Activated CD8-positive, alpha-beta memory T cell treated with anti-CD3 and anti-CD28 coated beads for 36 hours (primary cell): ENCODE data around the gene FBXO3. TPM values are rescaled to one million over a fixed set of nuclear protein-coding genes. Genes with fewer than 3 reads are reported as not detected.

ENCODE experiments used
- CTCF ChIA-PET: fragments of 350-600 bp; sonication (Branson Sonifier 250); formaldehyde crosslinking; loops from one replicate; lab custom pipeline; 2021; ENCODE audit warnings: antibody characterized with exemption; lab: Charles Lee
- POLR2A ChIA-PET: fragments of 350-600 bp; sonication (Branson Sonifier 250); formaldehyde crosslinking; loops from one replicate; lab custom pipeline; 2021; ENCODE audit warnings: antibody characterized with exemption; lab: Charles Lee
- total RNA-seq, 2 experiments: library from RNA; stranded (reverse); gene quantifications; one replicate each; pipeline ENCODE4 v1.2.3, GENCODE V29; 2021

Gene FBXO3
- total RNA-seq, 2 experiments from 2014 or later = 18.1 to 18.3 TPM

GRCh38 chr11:33774736-33775466, 581 bp upstream of the FBXO3 start:
- ChIA-PET POLR2A (interaction anchor here (0.6 kb wide), 1 partner anchor 674 kb away, joined by 3 read pairs; no protein-coding TSS in a partner anchor), CTCF (interaction anchor here (1.6 kb wide), 2 partner anchors 17 to 20 kb away, joined by 3 read pairs; no protein-coding TSS in a partner anchor)

DNA sequence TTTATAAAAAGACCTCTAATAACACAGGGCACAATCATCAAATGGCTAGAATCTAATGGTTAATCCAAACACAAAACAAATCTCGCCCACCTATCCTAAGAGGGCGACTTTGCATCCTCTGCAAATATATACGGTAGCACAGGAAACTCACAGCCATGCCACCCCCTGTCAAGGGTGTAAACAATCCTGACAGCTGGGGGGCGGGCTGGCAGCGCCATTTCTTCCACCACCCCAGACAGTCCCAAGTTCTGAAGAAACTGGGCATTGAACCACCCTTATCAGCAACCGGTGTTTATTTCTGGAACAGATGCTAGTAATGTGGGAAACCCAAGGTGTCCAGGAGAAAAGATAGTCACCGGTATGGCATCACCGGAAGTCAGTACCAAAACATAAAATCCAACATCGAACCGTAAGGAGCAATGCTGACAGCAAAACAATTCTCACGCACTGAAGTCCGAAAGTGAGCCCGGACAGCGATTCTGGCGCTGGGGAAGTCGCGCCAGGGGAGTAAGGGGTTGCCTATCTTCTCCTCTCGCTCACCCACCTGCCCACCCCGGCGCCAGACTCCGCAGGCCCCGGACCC, 825 bp downstream of the FBXO3 start:
- ChIA-PET POLR2A (no interaction called here), CTCF (interaction anchor here (1.2 to 1.6 kb wide), 2 partner anchors 16 to 37 kb away, joined by 3 read pairs; no protein-coding TSS in a partner anchor)

DNA sequence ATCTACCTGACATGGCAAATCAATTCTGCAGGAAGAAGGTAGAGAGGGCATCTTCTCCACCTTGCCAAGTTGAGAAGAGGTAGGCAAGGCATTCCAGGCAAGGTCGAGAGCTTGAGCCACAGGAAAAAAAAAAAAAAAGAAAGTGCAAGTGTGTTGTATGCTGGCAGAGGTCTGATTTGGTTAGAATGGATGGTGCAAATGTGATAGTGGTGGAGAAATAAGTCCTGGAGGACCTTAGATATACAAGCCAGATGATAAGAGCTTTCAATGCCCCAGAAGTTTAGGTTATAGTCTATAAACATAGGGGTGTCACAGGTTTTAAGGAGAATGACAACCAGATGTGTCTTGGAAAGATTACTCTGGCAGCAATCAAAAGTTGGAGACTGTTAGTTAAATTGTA, 1.4 kb downstream of the FBXO3 start:
- CTCF ChIA-PET = interaction anchor here (0.6 to 1.6 kb wide), 3 partner anchors 11 to 38 kb away, joined by 3 read pairs; no protein-coding TSS in a partner anchor
- POLR2A ChIA-PET = no interaction called here

DNA sequence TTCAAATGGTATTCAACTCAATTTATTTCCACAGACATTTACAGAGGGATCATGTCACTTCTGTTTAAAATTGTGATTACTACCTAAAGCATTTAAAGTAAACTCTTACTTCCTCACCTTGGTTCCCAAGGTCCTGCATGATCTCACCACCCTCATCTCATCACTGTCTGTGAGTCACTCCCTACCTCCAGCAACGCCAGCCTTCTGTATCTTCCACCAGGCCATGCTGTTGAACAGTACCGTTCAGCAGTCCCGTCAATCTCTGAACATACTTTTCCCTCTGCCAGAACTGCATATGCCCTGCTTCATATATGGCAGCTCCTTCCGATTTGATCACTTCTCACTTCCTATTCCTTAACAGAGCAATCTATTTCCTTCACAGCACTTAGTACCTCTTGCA, 2.0 kb downstream of the FBXO3 start:
- CTCF ChIA-PET = interaction anchor here (0.6 to 1.2 kb wide), 2 partner anchors 12 to 38 kb away, joined by 3 read pairs; no protein-coding TSS in a partner anchor
- POLR2A ChIA-PET = no interaction called here

DNA sequence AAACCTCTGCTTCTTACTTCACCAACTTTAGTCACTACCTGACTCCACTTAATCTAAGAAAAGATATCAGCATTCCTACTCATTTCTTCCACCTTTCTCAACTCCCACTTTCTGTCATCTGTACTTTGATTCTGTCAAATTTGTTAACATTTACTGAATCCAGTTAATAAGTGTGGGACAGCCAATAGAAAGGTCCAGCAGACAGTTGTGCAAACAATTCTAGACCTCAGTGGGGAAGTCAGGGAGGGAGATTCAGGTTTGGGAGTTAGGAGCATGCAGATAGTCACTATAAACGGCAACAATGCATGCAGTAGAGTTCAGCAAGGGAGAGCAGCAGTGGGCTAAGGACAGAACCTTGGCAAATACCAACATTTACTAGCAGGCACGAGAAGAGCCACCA, 4.1 kb downstream of the FBXO3 start:
- POLR2A ChIA-PET = interaction anchor here (0.6 kb wide), 1 partner anchor 62 kb away, joined by 8 read pairs; no protein-coding TSS in a partner anchor
- CTCF ChIA-PET = no interaction called here

- CTCF ChIA-PET = no interaction called here
- POLR2A ChIA-PET = interaction anchor here (0.5 to 0.6 kb wide), 2 partner anchors 61 to 466 kb away, joined by 3 to 8 read pairs; no protein-coding TSS in a partner anchor
Observed at GRCh38 chr11:33769542-33769941, 4.8 kb downstream of the FBXO3 start.

DNA sequence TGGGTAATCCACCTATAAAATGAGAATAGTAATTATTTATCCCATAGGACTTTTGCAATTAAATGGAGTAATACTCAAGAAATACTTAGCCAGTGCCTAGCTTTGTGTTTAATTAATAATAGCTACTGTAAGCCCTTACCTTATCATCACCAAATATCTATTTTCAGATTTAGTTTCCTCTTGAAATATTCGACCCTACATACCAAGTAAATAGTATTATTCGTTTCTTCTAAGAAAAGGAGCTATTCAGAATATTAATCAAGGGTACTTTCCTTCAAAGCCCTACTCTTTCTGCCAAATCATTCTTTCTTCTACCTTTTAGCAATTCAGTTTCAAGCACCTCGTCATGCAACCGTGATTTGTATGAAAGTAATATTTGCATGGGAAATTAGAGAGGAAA, 6.7 kb downstream of the FBXO3 start:
- CTCF ChIA-PET = interaction anchor here (1.1 kb wide), 1 partner anchor 40 kb away, joined by 3 read pairs; no protein-coding TSS in a partner anchor
- POLR2A ChIA-PET = no interaction called here

GRCh38 chr11:33766085-33766484, 8.2 kb downstream of the FBXO3 start:
- ChIA-PET POLR2A (no interaction called here), CTCF (interaction anchor here (1.3 kb wide), 1 partner anchor 92 kb away, joined by 3 read pairs; no protein-coding TSS in a partner anchor)

DNA sequence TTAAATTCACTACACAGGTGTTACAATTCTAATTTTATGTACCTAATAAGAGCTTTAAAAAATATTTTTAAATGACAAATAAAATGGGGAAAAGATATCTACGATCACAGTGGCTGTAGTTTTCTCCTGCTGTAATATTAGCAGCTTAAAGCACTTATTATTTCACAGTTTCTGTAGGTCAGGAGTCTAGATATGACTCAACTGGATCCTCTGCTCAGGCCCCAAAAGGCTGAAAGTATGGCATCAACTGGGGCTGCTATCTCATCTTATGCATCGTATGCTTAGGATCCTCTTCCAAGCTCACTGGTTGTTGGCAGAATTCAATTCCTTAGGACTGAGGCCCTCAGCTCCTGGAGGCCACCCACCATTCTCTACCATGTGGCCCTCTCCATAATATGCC, 12.8 kb downstream of the FBXO3 start:
- POLR2A ChIA-PET = no interaction called here
- CTCF ChIA-PET = no interaction called here

- POLR2A ChIA-PET = no interaction called here
- CTCF ChIA-PET = interaction anchor here (1.0 kb wide), 1 partner anchor 11 kb away, joined by 3 read pairs; no protein-coding TSS in a partner anchor
Observed at GRCh38 chr11:33753304-33753967, 20.9 kb downstream of the FBXO3 start.

DNA sequence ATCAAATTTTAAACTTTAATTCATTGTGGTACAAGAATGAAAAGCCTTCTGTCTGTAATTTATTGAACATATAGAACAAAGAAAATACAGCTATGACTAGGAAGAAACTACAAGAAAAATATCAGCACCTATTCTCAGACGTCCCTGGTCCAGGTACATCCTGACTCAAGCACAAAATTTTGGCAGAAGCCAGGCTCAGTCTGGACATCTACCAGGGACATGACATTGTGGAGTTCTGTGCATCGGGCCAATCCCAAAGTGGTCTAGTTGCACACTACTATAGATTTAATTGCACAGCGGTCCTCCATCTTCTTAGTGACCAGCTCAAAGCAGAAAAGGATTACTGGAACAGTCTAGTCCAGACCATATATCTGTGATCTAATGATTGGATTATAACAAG, 22.4 kb downstream of the FBXO3 start:
- POLR2A ChIA-PET = no interaction called here
- CTCF ChIA-PET = no interaction called here

GRCh38 chr11:33747979-33748378, 26.3 kb downstream of the FBXO3 start:
- ChIA-PET POLR2A (no interaction called here), CTCF (no interaction called here)

DNA sequence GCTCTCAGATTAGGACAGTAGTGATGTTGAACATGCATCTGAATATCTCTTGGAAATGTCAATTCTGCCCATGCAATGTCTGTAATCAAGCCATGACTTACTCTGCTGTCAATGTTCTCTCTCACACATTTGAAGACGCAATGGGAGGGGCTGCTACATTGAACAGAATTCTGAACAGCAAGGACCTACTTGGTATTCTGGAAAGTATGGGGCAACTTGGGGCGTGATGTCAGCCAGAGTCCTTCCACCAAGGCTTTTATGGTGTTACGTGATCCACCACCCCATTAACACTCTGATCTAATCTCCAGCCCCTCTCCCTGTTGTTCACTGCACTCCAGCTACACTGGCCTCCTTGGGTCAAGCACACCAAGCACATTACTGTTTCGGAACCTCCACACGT, 31.0 kb downstream of the FBXO3 start:
- ChIA-PET CTCF (interaction anchor here (0.7 to 1.6 kb wide), 6 partner anchors 10 to 36 kb away, joined by 3 to 11 read pairs (median 4); no protein-coding TSS in a partner anchor), POLR2A (interaction anchor here (0.7 kb wide), 1 partner anchor 42 kb away, joined by 3 read pairs; no protein-coding TSS in a partner anchor)

DNA sequence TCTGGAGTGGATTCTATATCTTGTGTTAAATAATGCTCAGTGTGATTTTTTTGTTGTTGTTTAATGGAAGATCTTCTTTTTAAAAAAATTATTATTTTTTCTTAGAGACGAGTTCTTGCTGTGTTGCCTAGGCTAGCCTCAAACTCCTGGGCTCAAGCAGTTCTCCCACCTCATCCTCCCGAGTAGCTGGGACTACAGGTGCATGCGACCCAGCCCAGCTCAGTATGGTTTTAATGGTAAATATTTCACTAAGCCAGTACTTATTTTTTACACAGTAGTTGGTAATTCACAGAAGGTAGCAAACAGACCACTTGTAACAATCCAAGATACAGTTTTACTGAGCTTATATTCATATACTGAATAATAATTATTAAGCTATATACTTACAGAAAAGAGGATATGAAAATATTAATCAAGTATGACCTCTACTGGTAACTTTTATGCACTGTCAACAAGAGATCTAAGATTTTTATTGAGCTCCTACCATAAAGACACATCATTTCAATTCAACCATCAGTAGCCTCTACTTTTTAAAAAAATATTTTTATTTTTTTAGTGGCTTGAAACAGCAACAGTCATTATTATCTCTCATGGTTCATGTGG, 32.0 kb downstream of the FBXO3 start:
- POLR2A ChIA-PET = interaction anchor here (0.7 kb wide), 1 partner anchor 41 kb away, joined by 3 read pairs; no protein-coding TSS in a partner anchor
- CTCF ChIA-PET = interaction anchor here (0.6 to 1.6 kb wide), 9 partner anchors 11 to 381 kb away, joined by 3 to 11 read pairs (median 4); no protein-coding TSS in a partner anchor

DNA sequence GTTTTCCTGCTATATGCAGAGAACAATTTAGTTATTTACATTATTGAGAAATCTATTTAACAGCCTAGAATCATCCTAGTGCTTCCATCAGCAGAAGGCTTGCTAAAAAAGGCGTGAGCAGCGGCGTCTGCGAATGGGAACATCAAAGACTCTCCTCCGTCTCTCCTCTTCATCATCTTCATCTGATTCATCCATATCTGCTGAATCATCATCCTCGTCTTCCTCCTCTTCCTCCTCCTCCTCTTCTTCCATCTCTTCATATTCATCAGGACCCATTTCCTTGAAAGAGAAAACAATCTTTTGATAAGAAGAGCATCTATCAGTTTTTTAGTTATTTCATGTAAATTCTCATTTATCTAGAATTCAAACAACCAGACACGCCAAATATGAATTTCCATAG, 32.5 kb downstream of the FBXO3 start:
- CTCF ChIA-PET = interaction anchor here (0.6 to 1.6 kb wide), 7 partner anchors 10 to 319 kb away, joined by 3 to 11 read pairs (median 4); no protein-coding TSS in a partner anchor

DNA sequence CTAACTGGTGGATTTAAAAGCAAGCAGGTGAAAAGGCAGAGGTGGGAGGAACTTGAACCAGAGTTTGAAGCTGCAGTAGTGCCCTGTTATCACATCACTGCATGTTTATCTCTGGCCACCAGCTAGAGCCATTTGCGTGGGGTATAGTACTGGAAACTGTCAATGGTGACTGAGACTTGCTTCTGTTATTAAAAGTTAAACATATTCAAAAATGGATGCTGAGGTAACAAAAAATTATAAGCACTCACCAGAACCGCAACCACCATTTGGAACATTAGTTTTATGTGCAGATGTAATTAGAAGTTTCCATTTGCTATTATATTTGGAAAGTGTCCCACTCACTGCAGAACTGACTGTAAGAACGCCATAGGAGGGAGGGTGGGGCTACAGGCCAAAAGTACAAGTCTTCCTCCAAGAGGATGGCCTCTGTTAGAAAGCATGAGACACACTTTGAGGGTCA, 36.9 kb downstream of the FBXO3 start:
- POLR2A ChIA-PET = interaction anchor here (0.6 to 0.7 kb wide), 2 partner anchors 95 to 329 kb away, joined by 3 to 4 read pairs; no protein-coding TSS in a partner anchor
- CTCF ChIA-PET = interaction anchor here (0.7 to 1.4 kb wide), 4 partner anchors 13 to 392 kb away, joined by 3 to 4 read pairs (median 3); no protein-coding TSS in a partner anchor

More for the DNA sequence above, 32.5 kb downstream of the FBXO3 start:
- POLR2A ChIA-PET = no interaction called here

DNA sequence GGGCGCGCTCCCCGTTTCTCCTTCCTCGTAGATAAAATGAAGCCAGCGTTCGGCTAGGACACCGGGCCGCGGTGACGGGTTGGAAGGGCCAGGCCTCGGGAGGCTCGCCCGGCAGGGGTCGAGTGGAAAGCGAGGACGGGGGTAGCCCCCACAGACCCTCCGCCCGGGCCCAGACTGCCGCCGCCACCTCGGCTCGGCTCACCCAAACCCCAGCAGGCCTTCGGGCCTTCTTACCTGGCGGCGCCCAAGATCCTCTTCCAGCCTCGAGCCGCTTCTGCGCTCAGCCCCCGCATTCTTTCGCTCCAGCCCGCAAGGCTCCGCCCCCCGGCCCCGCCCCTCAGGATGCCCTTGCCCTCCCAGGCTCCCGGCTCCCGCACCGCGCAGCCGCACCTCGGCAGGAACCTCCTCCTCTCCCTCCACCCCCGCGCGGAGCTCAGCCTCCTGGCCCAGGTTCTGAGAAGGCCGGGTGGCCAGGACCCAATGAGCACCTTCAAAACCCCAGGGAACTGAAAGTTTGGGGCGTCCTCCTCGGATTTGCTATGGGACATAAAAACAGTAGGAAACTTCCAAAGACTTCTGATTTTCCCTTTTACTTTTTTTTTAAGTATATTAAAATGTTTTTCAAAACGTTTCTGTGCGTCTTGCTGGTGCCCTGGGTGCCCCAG, 38.0 kb downstream of the FBXO3 start, which contains the start of gene CD59:
Gene CD59 (minus strand): TSS at position 276 of the 665 bp plus-strand sequence. CDS start 13,978 bp downstream, outside the sequence.
- ChIA-PET POLR2A (interaction anchor here (0.7 to 0.8 kb wide), 5 partner anchors 13 to 1238 kb away, joined by 3 to 5 read pairs (median 3); partner anchors contain the start of gene CSTF3), CTCF (interaction anchor here (0.9 to 1.1 kb wide), 3 partner anchors 12 to 177 kb away, joined by 3 to 5 read pairs (median 4); no protein-coding TSS in a partner anchor)
